ENCODE results near the gene ADGRV1. TPM values are rescaled to one million over a fixed set of nuclear protein-coding genes. Genes with fewer than 3 reads are reported as not detected.

Gene ADGRV1
- total and polyA plus RNA-seq, 9 of the 15 experiments (the other 6 are each of a cell fraction or from before 2014, with no cell fraction given): 21.7 to 156 (median 58.2) TPM

DNA sequence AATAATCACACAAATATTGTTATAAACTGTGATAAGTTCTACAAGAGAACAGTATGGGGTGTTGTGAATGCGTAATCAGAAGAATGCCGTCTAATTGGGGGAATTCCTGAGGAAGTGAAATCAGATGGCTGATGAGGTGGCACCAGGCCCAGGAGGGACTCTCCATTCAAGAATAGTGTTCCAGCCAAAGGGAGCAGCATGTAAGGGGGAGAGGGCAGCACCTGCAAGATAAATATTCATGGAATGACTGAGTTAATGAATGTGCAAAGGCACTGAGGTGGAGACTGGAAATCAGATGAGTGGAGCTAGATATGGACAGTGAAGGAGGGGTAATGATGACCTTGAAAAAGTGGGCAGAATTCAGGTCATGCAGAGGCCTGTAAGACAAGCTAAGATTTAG, 574.0 kb downstream of the ADGRV1 start:
- ChIA-PET POLR2A (no interaction called here), CTCF (ENCODE audit: low intra/inter-chr PET ratio) (no interaction called here)
- H3K27ac ChIP-seq (ENCODE audit: extremely low read depth, low read depth, low read length): no peak overlapping the region
- no peak overlapping the region for H3K9ac ChIP-seq (ENCODE audit: insufficient read depth in 1 of 2, low read depth in 2 of 2, low read length in 2 of 2)
- no peaks in the 10 kb centered on the region for H3K27me3 ChIP-seq (ENCODE audit: control insufficient read depth in 2 of 2, insufficient read depth in 2 of 2, low read length in 2 of 2)
- peak; percentile 13 for TF ChIP-seq RBM25 (IDR thresholded peaks at IDR 0.05; ENCODE audit: low read depth, low read length, severe bottlenecking)
- no peak for TF ChIP-seq GATAD2B (IDR thresholded peaks at IDR 0.05; ENCODE audit: borderline replicate concordance)
- intact Hi-C loops (cut with micrococcal nuclease): no loop called here
- H3K4me3 ChIP-seq: no peak overlapping the region
- in situ Hi-C loops (cut with MboI): no loop called here
- BruUV-seq (replicated peaks): no TSS peak
- no peaks in the 10 kb centered on the region for H3K9me1 ChIP-seq (ENCODE audit: control insufficient read depth, insufficient read depth, low read length)
- H4K20me1 ChIP-seq (replicated peaks; ENCODE audit: control insufficient read depth, insufficient read depth, low read length): no peaks in the 10 kb centered on the region
- 97% methylated on average over 2 of the region's 2 CpGs for WGBS (ENCODE audit: insufficient coverage, low coverage, missing lambda C conversion rate)
- no peaks in the 10 kb centered on the region for H3K79me2 ChIP-seq (ENCODE audit: control insufficient read depth, insufficient read depth, low read length)
- H3K4me1 ChIP-seq (replicated peaks in 1 of 2; ENCODE audit: control insufficient read depth in 2 of 2, insufficient read depth in 2 of 2, low read length in 2 of 2): no peaks in the 10 kb centered on the region
- no peak overlapping the region for H3K4me2 ChIP-seq (ENCODE audit: insufficient read depth, low read length)
- FAIRE-seq: no peak
- H2AFZ ChIP-seq (ENCODE audit: low read depth, low read length): no peak overlapping the region
- ATAC-seq: no peak
- no peak for DNase-seq (ENCODE audit: extremely low read depth in 1 of 4, low spot score in 3 of 4)
- H3K9me3 ChIP-seq (replicated peaks; ENCODE audit: control insufficient read depth, insufficient read depth, low read depth, low read length): no peaks in the 10 kb centered on the region
- peaks cover 3% of the 10 kb centered on the region; the same call in 2 of the 3 replicates for H3K36me3 ChIP-seq (ENCODE audit: control insufficient read depth, insufficient read depth, low read length)

DNA sequence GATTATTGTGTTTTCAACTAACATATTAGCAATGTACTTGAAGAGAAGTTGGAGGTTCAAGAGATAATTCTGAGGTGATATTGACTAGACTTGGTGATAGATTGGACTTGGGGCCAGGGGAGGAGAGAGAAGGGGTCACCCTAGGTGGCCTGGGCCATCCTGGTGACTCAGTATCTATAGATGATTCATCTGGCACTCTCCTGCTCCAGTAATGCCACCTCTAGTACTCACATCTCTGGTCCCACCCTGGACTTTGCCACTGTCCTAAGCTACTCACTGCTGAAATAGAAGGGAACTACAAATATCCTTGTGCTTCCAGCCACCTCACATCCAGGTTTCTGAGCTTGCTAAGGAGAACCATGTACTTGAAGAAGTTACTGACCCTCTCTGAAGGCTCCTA, 574.6 kb downstream of the ADGRV1 start:
- Histone ChIP-seq H3K27me3 (ENCODE audit: control insufficient read depth in 2 of 2, insufficient read depth in 2 of 2, low read length in 2 of 2) (no peaks in the 10 kb centered on the region), H3K36me3 (ENCODE audit: control insufficient read depth, insufficient read depth, low read length) (peaks cover 3% of the 10 kb centered on the region; the same call in 2 of the 3 replicates), H3K9ac (ENCODE audit: insufficient read depth in 1 of 2, low read depth in 2 of 2, low read length in 2 of 2) (no peak overlapping the region), H3K27ac (ENCODE audit: extremely low read depth, low read depth, low read length) (no peak overlapping the region), H3K4me2 (ENCODE audit: insufficient read depth, low read length) (no peak overlapping the region), H2AFZ (ENCODE audit: low read depth, low read length) (no peak overlapping the region), H3K79me2 (ENCODE audit: control insufficient read depth, insufficient read depth, low read length) (no peaks in the 10 kb centered on the region), H3K4me3 (no peak overlapping the region), H3K9me1 (ENCODE audit: control insufficient read depth, insufficient read depth, low read length) (no peaks in the 10 kb centered on the region), H4K20me1 (replicated peaks; ENCODE audit: control insufficient read depth, insufficient read depth, low read length) (no peaks in the 10 kb centered on the region), H3K9me3 (replicated peaks; ENCODE audit: control insufficient read depth, insufficient read depth, low read depth, low read length) (no peaks in the 10 kb centered on the region), H3K4me1 (replicated peaks in 1 of 2; ENCODE audit: control insufficient read depth in 2 of 2, insufficient read depth in 2 of 2, low read length in 2 of 2) (no peaks in the 10 kb centered on the region)
- ChIA-PET CTCF (ENCODE audit: low intra/inter-chr PET ratio) (no interaction called here), POLR2A (interaction anchor here (1.4 kb wide), 1 partner anchor 14 kb away, joined by 4 read pairs; no protein-coding TSS in a partner anchor)
- FAIRE-seq (no peak), DNase-seq (ENCODE audit: extremely low read depth in 1 of 4, low spot score in 3 of 4) (no peak), ATAC-seq (no peak)
- BruUV-seq (replicated peaks): no TSS peak
- intact Hi-C loops (cut with micrococcal nuclease) (no loop called here), in situ Hi-C loops (cut with MboI) (no loop called here)
- TF ChIP-seq CSDE1 (IDR thresholded peaks at IDR 0.05) (no peak), E2F3 (CRISPR knock-in tag; IDR thresholded peaks at IDR 0.05) (no peak), POLR3G (IDR thresholded peaks at IDR 0.05; ENCODE audit: extremely low read depth, insufficient read length, insufficient replicate concordance) (no peak), ETS1 (conservative IDR thresholded peaks at IDR 0.05; ENCODE audit: control insufficient read depth, low read depth, low read length) (no peak), SMARCC2 (IDR thresholded peaks at IDR 0.05; ENCODE audit: low read depth) (no peak), HOXB6 (CRISPR knock-in tag; IDR thresholded peaks at IDR 0.05; ENCODE audit: borderline replicate concordance) (no peak), BDP1 (IDR thresholded peaks at IDR 0.05; ENCODE audit: insufficient read depth, insufficient read length) (no peak), PRPF4 (IDR thresholded peaks at IDR 0.05; ENCODE audit: insufficient read depth, low read depth, low read length, poor library complexity, severe bottlenecking) (no peak), ELF4 (CRISPR knock-in tag; IDR thresholded peaks at IDR 0.05) (no peak), BRCA1 (IDR thresholded peaks at IDR 0.05) (no peak), BRCA1 (CRISPR knock-in tag; IDR thresholded peaks at IDR 0.05) (no peak)
- TF ChIP-seq, protein P1, sequence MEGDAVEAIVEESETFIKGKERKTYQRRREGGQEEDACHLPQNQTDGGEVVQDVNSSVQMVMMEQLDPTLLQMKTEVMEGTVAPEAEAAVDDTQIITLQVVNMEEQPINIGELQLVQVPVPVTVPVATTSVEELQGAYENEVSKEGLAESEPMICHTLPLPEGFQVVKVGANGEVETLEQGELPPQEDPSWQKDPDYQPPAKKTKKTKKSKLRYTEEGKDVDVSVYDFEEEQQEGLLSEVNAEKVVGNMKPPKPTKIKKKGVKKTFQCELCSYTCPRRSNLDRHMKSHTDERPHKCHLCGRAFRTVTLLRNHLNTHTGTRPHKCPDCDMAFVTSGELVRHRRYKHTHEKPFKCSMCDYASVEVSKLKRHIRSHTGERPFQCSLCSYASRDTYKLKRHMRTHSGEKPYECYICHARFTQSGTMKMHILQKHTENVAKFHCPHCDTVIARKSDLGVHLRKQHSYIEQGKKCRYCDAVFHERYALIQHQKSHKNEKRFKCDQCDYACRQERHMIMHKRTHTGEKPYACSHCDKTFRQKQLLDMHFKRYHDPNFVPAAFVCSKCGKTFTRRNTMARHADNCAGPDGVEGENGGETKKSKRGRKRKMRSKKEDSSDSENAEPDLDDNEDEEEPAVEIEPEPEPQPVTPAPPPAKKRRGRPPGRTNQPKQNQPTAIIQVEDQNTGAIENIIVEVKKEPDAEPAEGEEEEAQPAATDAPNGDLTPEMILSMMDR (IDR thresholded peaks at IDR 0.05 in 2 of 3, conservative IDR thresholded peaks at IDR 0.05 in 1 of 3; ENCODE audit: insufficient read depth in 2 of 3, low read depth in 1 of 3, low read length in 3 of 3): no peak

Measured in K562 (cell line).